ENCODE data around the gene LIPK. TPM values are rescaled to one million over a fixed set of nuclear protein-coding genes. Genes with fewer than 3 reads are reported as not detected.

The LIPK gene
- total and polyA plus RNA-seq, 4 donors, result not detected

DNA sequence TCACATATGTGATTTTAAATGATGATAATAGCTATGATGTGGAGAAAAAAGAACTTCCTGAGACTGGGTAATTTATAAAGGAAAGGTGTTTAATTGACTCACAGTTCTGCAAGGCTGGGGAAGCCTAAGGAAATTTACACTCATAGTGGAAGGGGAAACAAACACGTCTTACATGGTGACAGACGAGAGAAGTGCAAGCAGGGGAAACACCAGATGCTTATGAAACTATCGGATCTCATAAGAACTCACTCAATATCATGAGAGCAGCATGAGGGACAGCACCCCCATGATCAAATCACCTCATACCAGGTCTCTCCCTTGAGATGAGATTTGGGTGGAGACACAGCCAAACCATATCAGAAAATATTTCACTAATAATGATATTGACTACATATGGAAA is 49.7 kb downstream of the LIPK start:
- Histone ChIP-seq H3K4me1 (ENCODE audit: control insufficient read depth in 4 of 4, insufficient read depth in 4 of 4, low read length in 3 of 4) (no peaks in the 10 kb centered on the region), H3K4me3 (ENCODE audit: low read depth in 1 of 3, low read length in 3 of 3) (no peak overlapping the region), H3K27me3 (ENCODE audit: control insufficient read depth in 4 of 4, insufficient read depth in 4 of 4, low read length in 3 of 4) (no peaks in the 10 kb centered on the region), H3K27ac (ENCODE audit: low read depth in 1 of 2, low read length in 2 of 2) (no peak overlapping the region), H3K36me3 (ENCODE audit: control insufficient read depth in 4 of 4, insufficient read depth in 3 of 4, low read depth in 1 of 4, low read length in 3 of 4) (no peaks in the 10 kb centered on the region), H3K9me3 (ENCODE audit: control insufficient read depth in 4 of 4, low read length in 3 of 4) (no peaks in the 10 kb centered on the region), H3K9ac (ENCODE audit: low read depth in 1 of 2, low read length in 2 of 2) (no peak overlapping the region)
- TF ChIP-seq SP1 (IDR thresholded peaks at IDR 0.05), result no peak
- TF ChIP-seq RAD21 (IDR thresholded peaks at IDR 0.05), result no peak
- 68% methylated on average over 3 of the region's 3 CpGs for WGBS
- DNase-seq (ENCODE audit: low spot score), result no peak

DNA sequence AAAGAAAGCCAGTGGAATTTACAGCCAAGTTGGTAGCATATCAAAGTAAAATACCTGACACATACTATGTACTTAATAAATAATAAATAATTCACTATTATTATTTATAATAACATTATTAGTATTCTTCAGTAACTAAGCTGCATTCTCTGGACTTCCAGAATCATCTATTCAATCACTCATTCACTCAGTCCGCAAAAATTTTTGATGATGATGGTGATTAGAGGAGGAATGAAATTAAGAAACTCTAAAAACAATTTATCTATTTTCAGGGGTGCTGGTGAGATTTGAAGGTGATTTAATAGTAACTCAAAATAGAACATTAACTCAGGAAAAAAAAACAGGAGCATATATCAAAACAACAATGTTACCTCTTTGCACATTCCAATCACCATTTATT is 50.6 kb downstream of the LIPK start:
- Histone ChIP-seq H3K9ac (ENCODE audit: low read depth in 1 of 2, low read length in 2 of 2) (no peak overlapping the region), H3K4me3 (ENCODE audit: low read depth in 1 of 3, low read length in 3 of 3) (no peak overlapping the region), H3K27me3 (ENCODE audit: control insufficient read depth in 4 of 4, insufficient read depth in 4 of 4, low read length in 3 of 4) (no peaks in the 10 kb centered on the region), H3K27ac (ENCODE audit: low read depth in 1 of 2, low read length in 2 of 2) (no peak overlapping the region), H3K9me3 (ENCODE audit: control insufficient read depth in 4 of 4, low read length in 3 of 4) (no peaks in the 10 kb centered on the region), H3K4me1 (ENCODE audit: control insufficient read depth in 4 of 4, insufficient read depth in 4 of 4, low read length in 3 of 4) (no peaks in the 10 kb centered on the region), H3K36me3 (ENCODE audit: control insufficient read depth in 4 of 4, insufficient read depth in 3 of 4, low read depth in 1 of 4, low read length in 3 of 4) (no peaks in the 10 kb centered on the region)
- no peak for DNase-seq (ENCODE audit: low spot score)
- TF ChIP-seq TAF1 (conservative IDR thresholded peaks at IDR 0.05), result no peak
- TF ChIP-seq FOXA2 (IDR thresholded peaks at IDR 0.05), result no peak
- no peak for TF ChIP-seq GABPA (IDR thresholded peaks at IDR 0.05 in 1 of 2, conservative IDR thresholded peaks at IDR 0.05 in 1 of 2)
- TF ChIP-seq REST (IDR thresholded peaks at IDR 0.05), result no peak
- TF ChIP-seq MAX (IDR thresholded peaks at IDR 0.05), result no peak
- no peak for TF ChIP-seq NR2F2 (IDR thresholded peaks at IDR 0.05)
- TF ChIP-seq RAD21 (IDR thresholded peaks at IDR 0.05), result no peak
- TF ChIP-seq SP1 (IDR thresholded peaks at IDR 0.05), result no peak
- no peak for TF ChIP-seq ATF3 (IDR thresholded peaks at IDR 0.05)
- no peak for TF ChIP-seq HNF4G (IDR thresholded peaks at IDR 0.05)
- 0% methylated on average over 1 of the region's 1 CpG for whole genome bisulfite sequencing

GRCh38 chr10:88759366-88760101 is 53.5 kb downstream of the LIPK start, which contains the start of gene LIPN:
LIPN (plus strand) TSS chr10:88760020; CDS start chr10:88761406, 1,386 bp downstream.
- Histone ChIP-seq H3K4me3 (ENCODE audit: low read depth in 1 of 3, low read length in 3 of 3) (no peak within 1 kb of the TSS), H3K27ac (ENCODE audit: low read depth in 1 of 2, low read length in 2 of 2) (peak within 1 kb of the TSS in 1 of 2 donors; percentile 7), H3K4me1 (ENCODE audit: control insufficient read depth in 4 of 4, insufficient read depth in 4 of 4, low read length in 3 of 4) (no peaks in the 10 kb centered on the region), H3K9ac (ENCODE audit: low read depth in 1 of 2, low read length in 2 of 2) (no peak within 1 kb of the TSS), H3K9me3 (ENCODE audit: control insufficient read depth in 4 of 4, low read length in 3 of 4) (no peaks in the 10 kb centered on the region), H3K27me3 (ENCODE audit: control insufficient read depth in 4 of 4, insufficient read depth in 4 of 4, low read length in 3 of 4) (no peaks in the 10 kb centered on the region), H3K36me3 (ENCODE audit: control insufficient read depth in 4 of 4, insufficient read depth in 3 of 4, low read depth in 1 of 4, low read length in 3 of 4) (no peaks in the 10 kb centered on the region)
- DNase-seq (ENCODE audit: low spot score), result no peak
- TF ChIP-seq JUND (IDR thresholded peaks at IDR 0.05), result no peak
- no peak for TF ChIP-seq FOXA2 (IDR thresholded peaks at IDR 0.05)
- TF ChIP-seq FOXA1 (IDR thresholded peaks at IDR 0.05), result no peak
- TF ChIP-seq ATF3 (IDR thresholded peaks at IDR 0.05), result no peak
- 80% methylated on average over 7 of the region's 7 CpGs for WGBS
